H1 (cell line): ENCODE data around the gene TNC. TPM values are rescaled to one million over a fixed set of nuclear protein-coding genes. Genes with fewer than 3 reads are reported as not detected.

ENCODE experiments used
- BRCA1 ChIP-seq: IDR thresholded peaks from 2 replicates; pipeline ENCODE4 v1.6.1; 2012; ENCODE audit warnings: low read depth, low read length, improper control_type of control experiment
- CHD7 ChIP-seq: fragments of 300-600 bp; sonication (generic); IDR thresholded peaks from 2 replicates; pipeline ENCODE4 v1.7.1; 2012; ENCODE audit warnings: low read length, moderate library complexity, mild to moderate bottlenecking, inconsistent platforms; ENCODE audit not compliant: insufficient replicate concordance
- CTBP2 ChIP-seq: IDR thresholded peaks from 2 replicates; pipeline ENCODE4 v1.7.0; 2011; ENCODE audit warnings: borderline replicate concordance, mild to moderate bottlenecking, moderate library complexity, mixed read lengths, low read length; ENCODE audit not compliant: insufficient read depth, insufficient read length
- EGR1 ChIP-seq: IDR thresholded peaks from 2 replicates; pipeline ENCODE4 v1.6.1; 2011; ENCODE audit warnings: low read depth, low read length, borderline replicate concordance
- TCF12 ChIP-seq: IDR thresholded peaks from 2 replicates; pipeline ENCODE4 v1.6.1; 2011; ENCODE audit warnings: low read depth, mild to moderate bottlenecking, low read length
- polyA plus RNA-seq, 7 experiments: library from polyadenylated mRNA; depleted of rRNA in 3 of 7; stranded (reverse) in 5 of 7; unstranded in 2 of 7; fragments of >200 nt in 5 of 7; fragments of 200-250 nt in 2 of 7; gene quantifications; 1 replicate in 5 of 7; 2 replicates in 1 of 7; 4 replicates in 1 of 7; pipeline versions ENCODE4 v1.2.1 to v1.2.3, GENCODE V29; 2011 to 2013; ENCODE audit warnings: missing spikeins in 2 of 7, mixed read lengths in 2 of 7
- total RNA-seq: library from RNA; stranded (reverse); fragmentation: NEBNext Ultra II Directional; extraction: Animal tissue kit (Norgen Biotek cat#: 25700); gene quantifications from 2 replicates; pipeline ENCODE4 v1.2.1, GENCODE V29; 2021

Gene TNC
- total and polyA plus RNA-seq, 2 of the 8 experiments (the other 6 are each of a cell fraction or from before 2014, with no cell fraction given) = 6.2 to 11.4 TPM

- TF ChIP-seq CHD7 (no peak), CTBP2 (no peak), EGR1 (no peak), BRCA1 (no peak), TCF12 (no peak)
These were observed 18.1 kb upstream of the TNC start (continued) for GRCh38 chr9:115135821-115136778.
